Effector memory CD4-positive, alpha-beta T cell (primary cell): ENCODE results near the gene ABI1.

Experiments
- DNase-seq, 3 donors: peaks; one replicate each; pipeline ENCODE4 v3.0.0-alpha.2; 2020
- H3K27ac ChIP-seq: 2 replicates; pipeline ENCODE4 v1.7.0; 2013; ENCODE audit warnings: mild to moderate bottlenecking, low read length, moderate library complexity; ENCODE audit not compliant: insufficient read depth, poor library complexity, severe bottlenecking
- H3K27me3 ChIP-seq: replicated peaks from 2 replicates; pipeline ENCODE4 v1.7.0; 2013; ENCODE audit warnings: mild to moderate bottlenecking, low read length; ENCODE audit not compliant: insufficient read depth, control insufficient read depth, poor library complexity, severe bottlenecking
- H3K36me3 ChIP-seq: 2 replicates; pipeline ENCODE4 v1.7.0; 2013; ENCODE audit warnings: mild to moderate bottlenecking, low read length, moderate library complexity; ENCODE audit not compliant: control insufficient read depth, insufficient read depth
- H3K4me1 ChIP-seq: 2 replicates; pipeline ENCODE4 v1.7.0; 2013; ENCODE audit warnings: low read length, mild to moderate bottlenecking; ENCODE audit not compliant: control insufficient read depth, insufficient read depth, poor library complexity, severe bottlenecking
- H3K4me3 ChIP-seq: 2 replicates; pipeline ENCODE4 v1.7.0; 2013; ENCODE audit warnings: low read length, low read depth, mild to moderate bottlenecking; ENCODE audit not compliant: insufficient read depth, poor library complexity, severe bottlenecking
- H3K9me3 ChIP-seq: 2 replicates; pipeline ENCODE4 v1.7.0; 2013; ENCODE audit warnings: mild to moderate bottlenecking, low read length, moderate library complexity; ENCODE audit not compliant: control insufficient read depth

Gene ABI1

DNA sequence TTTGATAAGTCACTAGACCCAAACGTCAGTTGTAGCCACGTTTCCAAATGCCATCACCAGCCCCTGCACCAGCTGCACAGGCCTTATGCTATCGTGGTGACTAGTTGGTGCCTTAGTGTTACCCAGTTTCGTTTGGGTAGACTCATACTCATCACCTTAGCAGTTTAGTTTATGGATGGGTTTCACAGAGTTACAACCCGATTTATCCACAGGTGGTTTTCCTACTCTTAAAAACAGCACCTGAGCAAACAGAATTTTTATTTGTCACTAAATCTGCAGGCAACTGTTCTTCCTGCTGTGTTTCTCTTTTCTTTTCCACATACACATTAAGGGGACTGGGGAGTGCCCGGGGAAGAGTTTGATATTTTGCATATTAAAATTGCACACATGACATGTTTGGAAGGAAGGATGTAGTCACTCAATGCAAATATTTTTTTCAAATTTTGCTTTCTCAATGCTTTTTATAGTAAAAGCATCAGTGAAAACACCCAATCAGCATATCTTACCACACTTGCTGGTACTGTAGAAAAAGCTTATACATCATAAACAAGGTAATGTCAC, 121.6 kb downstream of the ABI1 start:
- Histone ChIP-seq H3K4me1 (peaks cover 3% of the 10 kb centered on the region), H3K27ac (no peak overlapping the region), H3K9me3 (no peaks in the 10 kb centered on the region), H3K4me3 (no peak overlapping the region), H3K27me3 (no peaks in the 10 kb centered on the region), H3K36me3 (peaks cover 8% of the 10 kb centered on the region)
- no peak for DNase-seq

DNA sequence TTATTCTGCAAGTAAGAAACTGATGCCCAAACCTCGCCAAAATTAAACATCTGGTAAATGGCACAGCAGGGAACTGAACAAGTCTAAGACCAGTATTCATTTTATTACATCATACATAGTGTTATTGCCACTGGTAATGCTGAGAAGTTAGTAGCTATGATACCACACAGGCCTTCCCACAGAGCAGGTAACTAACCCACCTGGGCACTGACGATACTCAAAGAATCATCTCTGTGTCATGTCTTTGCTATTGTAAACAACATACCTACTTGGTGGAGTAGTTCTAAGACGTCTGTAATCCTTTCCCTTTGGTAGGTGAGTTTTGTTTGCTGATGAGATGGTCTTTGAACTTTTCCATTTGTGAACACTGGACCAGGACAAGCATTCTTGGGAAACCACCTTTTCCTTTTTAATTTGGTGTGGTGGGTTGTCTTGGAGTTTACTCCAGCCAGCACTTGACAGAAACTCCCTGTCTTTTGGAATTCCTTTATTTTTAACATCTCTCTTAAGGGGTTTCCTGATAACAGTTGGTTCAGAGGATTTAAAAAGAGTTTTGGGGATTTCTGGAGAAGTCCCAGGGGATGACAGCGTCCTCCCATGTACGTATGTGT, 122.4 kb downstream of the ABI1 start:
- peak overlapping the region; percentile 28 for H3K27ac ChIP-seq
- peaks cover 8% of the 10 kb centered on the region for H3K36me3 ChIP-seq
- H3K4me3 ChIP-seq, result no peak overlapping the region
- H3K9me3 ChIP-seq, result no peaks in the 10 kb centered on the region
- H3K27me3 ChIP-seq, result no peaks in the 10 kb centered on the region
- no peak for DNase-seq
- H3K4me1 ChIP-seq, result peaks cover 3% of the 10 kb centered on the region

DNA sequence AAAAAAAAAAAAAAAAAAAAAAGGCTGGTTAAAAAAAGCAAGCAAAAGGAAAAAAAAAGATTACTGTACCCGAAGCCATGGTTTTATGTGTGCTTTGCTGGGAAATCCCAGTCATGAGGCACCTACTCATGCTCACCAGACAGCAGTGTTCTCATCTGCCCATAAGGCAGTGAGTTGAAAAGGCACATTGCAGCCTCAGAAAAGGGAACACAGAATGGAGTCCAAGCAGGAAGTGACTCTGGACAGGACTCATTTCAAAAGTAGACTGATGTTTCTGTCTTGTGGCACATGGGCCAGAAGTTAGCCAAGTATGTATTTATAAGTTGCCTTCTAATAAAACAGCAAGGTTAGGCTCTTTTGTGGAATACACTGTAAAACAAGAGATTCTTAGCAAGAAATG, 123.0 kb downstream of the ABI1 start:
- Histone ChIP-seq H3K36me3 (peaks cover 5% of the 10 kb centered on the region), H3K4me1 (peaks cover 3% of the 10 kb centered on the region), H3K27me3 (no peaks in the 10 kb centered on the region), H3K27ac (no peak overlapping the region), H3K9me3 (no peaks in the 10 kb centered on the region), H3K4me3 (no peak overlapping the region)
- DNase-seq, result no peak

DNA sequence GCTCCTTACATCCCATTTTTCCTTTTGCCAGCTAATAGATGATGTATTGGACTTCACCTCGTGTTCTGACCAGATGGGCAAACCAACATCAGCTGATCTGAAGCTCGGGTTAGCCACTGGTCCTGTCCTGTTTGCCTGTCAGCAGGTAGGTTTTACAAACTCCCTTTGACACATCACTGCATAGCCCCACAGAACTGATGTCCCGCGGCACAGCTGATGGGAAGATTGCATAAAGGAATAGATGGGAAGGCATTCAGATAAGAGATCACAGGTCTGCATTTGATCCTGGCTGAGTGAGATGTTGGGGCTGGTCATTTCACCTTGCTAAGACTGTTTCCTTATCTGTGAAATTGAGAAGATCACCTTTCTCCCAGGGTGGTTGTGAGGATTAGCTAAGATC, 125.3 kb downstream of the ABI1 start:
- Histone ChIP-seq H3K27me3 (no peaks in the 10 kb centered on the region), H3K27ac (no peak overlapping the region), H3K4me1 (peaks cover 3% of the 10 kb centered on the region), H3K9me3 (no peaks in the 10 kb centered on the region), H3K36me3 (peaks cover 3% of the 10 kb centered on the region), H3K4me3 (no peak overlapping the region)
- DNase-seq, result no peak

DNA sequence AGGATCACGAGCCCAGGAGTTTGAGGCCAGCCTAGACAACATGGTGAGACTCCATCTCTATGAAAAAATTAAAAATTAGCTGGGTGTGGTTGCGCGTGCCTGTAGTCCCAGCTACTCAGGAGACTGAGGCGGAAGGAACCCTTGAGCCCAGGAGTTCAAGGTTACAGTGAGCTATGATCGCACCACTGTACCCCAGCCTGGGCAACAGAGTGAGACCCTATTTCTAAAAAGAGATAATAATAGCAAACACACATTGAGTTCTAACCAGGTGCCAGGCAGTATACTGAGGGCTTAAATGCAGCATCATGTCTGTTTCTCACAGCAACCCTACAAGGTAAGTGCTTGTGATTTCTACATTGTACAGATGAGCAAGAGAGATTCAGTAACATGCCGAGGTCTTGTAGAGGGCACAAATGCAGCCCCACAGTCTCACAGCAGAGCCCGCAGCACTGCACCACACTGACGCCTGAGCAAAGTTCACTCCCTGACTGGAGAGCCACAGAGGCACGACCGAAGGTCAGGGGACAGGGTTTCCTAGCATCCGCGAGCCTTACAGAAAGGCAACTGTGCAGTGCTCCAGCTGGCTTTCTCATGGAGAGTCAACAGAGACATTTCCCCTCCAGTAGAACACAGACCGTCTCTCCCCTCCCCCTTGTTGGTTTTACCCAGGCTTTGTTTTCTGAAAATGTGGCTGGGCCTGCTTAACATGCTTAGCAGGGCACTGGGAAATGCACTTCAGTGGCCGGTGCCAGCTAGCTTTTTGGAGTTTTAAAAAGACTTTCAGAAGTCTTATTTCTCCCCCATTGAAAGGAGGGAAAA, 126.8 kb downstream of the ABI1 start:
- H3K36me3 ChIP-seq, result peaks cover 3% of the 10 kb centered on the region
- peaks cover 3% of the 10 kb centered on the region for H3K4me1 ChIP-seq
- H3K4me3 ChIP-seq, result no peak overlapping the region
- no peak for DNase-seq
- H3K9me3 ChIP-seq, result no peaks in the 10 kb centered on the region
- H3K27me3 ChIP-seq, result no peaks in the 10 kb centered on the region
- H3K27ac ChIP-seq, result no peak overlapping the region

DNA sequence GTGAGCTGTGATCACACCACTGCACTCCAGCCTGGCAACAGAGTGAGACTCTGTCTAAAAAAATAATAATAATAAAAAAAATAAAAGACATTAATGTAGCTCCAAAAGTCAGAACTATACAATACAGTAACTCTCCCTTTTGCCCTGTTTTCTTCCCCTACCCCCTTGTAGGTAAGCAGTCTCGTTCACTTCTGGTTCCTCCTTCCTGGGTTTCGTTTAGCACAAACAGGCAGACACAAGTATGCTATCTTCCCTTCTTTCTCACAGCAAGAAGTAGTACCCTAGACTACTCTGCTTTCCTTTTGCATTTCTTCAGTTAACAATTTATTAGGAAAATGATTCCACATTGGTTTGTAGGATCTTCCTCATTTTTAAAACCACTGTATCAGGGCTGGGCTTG, 130.2 kb downstream of the ABI1 start:
- DNase-seq, result no peak
- Histone ChIP-seq H3K4me3 (no peak overlapping the region), H3K9me3 (no peaks in the 10 kb centered on the region), H3K4me1 (no peaks in the 10 kb centered on the region), H3K27me3 (no peaks in the 10 kb centered on the region), H3K27ac (no peak overlapping the region), H3K36me3 (no peaks in the 10 kb centered on the region)

DNA sequence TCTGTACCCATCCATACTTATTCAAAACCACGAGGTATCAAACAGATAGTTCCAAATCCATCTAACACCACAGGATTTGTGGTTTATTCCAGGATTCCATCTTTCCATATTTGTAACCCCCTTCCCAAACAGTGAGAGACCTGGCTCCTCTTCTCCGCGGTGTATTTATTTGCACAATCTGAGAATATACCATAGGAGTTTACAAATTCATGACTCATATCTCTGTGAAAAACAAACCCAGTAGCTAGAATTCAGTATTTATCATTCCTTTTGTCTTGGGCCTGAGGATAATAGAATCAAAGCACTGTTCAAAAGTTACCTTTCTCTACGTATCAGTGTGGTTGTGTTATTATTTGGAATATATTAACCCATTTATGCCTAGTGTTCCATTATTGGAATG, 131.4 kb downstream of the ABI1 start:
- Histone ChIP-seq H3K4me3 (no peak overlapping the region), H3K4me1 (no peaks in the 10 kb centered on the region), H3K27ac (no peak overlapping the region), H3K27me3 (no peaks in the 10 kb centered on the region), H3K36me3 (no peaks in the 10 kb centered on the region), H3K9me3 (no peaks in the 10 kb centered on the region)
- DNase-seq, result no peak

DNA sequence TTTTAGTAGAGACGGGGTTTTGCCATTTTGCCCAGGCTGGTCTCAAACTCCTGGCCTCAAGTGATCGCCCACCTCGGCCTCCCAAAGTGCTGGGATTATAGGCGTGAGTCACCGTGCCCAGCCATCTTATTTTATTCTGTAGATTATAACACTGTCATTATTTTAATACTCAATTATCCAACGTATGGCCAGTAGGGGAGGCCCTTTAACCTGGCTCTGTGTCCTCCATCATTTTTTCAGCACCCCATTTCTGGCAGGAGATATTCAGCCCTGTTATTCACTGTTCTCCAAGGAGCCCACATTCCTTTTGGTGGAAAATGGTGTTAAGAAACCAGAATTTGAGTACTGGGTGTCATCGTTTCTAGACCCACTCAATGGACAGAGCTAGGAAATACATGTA, 131.8 kb downstream of the ABI1 start:
- H3K4me3 ChIP-seq, result no peak overlapping the region
- H3K27ac ChIP-seq, result no peak overlapping the region
- H3K9me3 ChIP-seq, result no peaks in the 10 kb centered on the region
- peaks cover 4% of the 10 kb centered on the region for H3K36me3 ChIP-seq
- DNase-seq, result no peak
- no peaks in the 10 kb centered on the region for H3K27me3 ChIP-seq
- H3K4me1 ChIP-seq, result no peaks in the 10 kb centered on the region

DNA sequence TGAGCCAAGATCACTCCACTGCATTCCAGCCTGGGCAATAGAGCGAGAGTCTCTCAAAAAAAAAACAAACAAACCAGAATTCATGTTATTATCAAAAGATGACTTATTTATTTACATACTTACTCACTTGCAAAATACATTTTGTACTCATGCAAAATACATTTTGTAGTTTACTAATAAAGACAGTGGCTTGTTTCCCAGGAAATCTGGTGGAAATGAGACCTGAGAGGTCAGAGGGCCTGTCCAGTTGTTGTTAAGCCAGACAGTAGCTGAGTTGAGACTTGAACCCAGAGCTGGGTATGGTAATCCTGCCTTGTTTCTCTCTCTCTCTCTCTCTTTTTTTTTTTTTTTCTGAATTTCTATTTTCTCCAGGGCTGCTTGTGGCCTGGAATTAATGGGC, 133.8 kb downstream of the ABI1 start:
- no peak overlapping the region for H3K4me3 ChIP-seq
- H3K27ac ChIP-seq, result no peak overlapping the region
- H3K27me3 ChIP-seq, result no peaks in the 10 kb centered on the region
- H3K36me3 ChIP-seq, result peaks cover 4% of the 10 kb centered on the region
- no peaks in the 10 kb centered on the region for H3K4me1 ChIP-seq
- H3K9me3 ChIP-seq, result no peaks in the 10 kb centered on the region
- DNase-seq, result no peak
